NCI-H1105 treated with DMSO at 0.1 percent for 48 hours (cell line): Measurements from ENCODE around the gene HIVEP3.

ENCODE experiments used
- DNase-seq: peaks from one replicate; lab custom pipeline; 2025; lab: John Stamatoyannopoulos, UW

The HIVEP3 gene

GRCh38 chr1:41789661-41790330 lies 128.9 kb downstream of the HIVEP3 start:
- DNase-seq, result no peak

GRCh38 chr1:41788427-41788826 lies 130.3 kb downstream of the HIVEP3 start:
- DNase-seq, result no peak

- DNase-seq, result no peak
Measured at GRCh38 chr1:41784531-41785274, 134.0 kb downstream of the HIVEP3 start.

GRCh38 chr1:41783189-41783639 lies 135.5 kb downstream of the HIVEP3 start:
- DNase-seq, result no peak

GRCh38 chr1:41780916-41781315 lies 137.8 kb downstream of the HIVEP3 start:
- no peak for DNase-seq

GRCh38 chr1:41780322-41780721 lies 138.4 kb downstream of the HIVEP3 start:
- no peak for DNase-seq

GRCh38 chr1:41779360-41779759 lies 139.4 kb downstream of the HIVEP3 start:
- DNase-seq, result no peak

GRCh38 chr1:41777695-41778094 lies 141.0 kb downstream of the HIVEP3 start:
- DNase-seq, result no peak

GRCh38 chr1:41776891-41777441 lies 141.8 kb downstream of the HIVEP3 start:
- DNase-seq, result no peak

- no peak for DNase-seq
Measured at GRCh38 chr1:41775956-41776585, 142.7 kb downstream of the HIVEP3 start.

- no peak for DNase-seq
Measured at GRCh38 chr1:41774471-41774990, 144.2 kb downstream of the HIVEP3 start.

GRCh38 chr1:41773842-41774241 lies 144.9 kb downstream of the HIVEP3 start:
- no peak for DNase-seq

GRCh38 chr1:41773144-41773591 lies 145.6 kb downstream of the HIVEP3 start:
- no peak for DNase-seq

GRCh38 chr1:41769068-41769467 lies 149.7 kb downstream of the HIVEP3 start:
- no peak for DNase-seq

- DNase-seq, result no peak
Measured at GRCh38 chr1:41768583-41768982, 150.1 kb downstream of the HIVEP3 start.

- DNase-seq, result no peak
Measured at GRCh38 chr1:41767534-41768525, 150.9 kb downstream of the HIVEP3 start.

GRCh38 chr1:41766546-41766945 lies 152.2 kb downstream of the HIVEP3 start:
- DNase-seq, result peak; percentile 19

GRCh38 chr1:41766041-41766440 lies 152.7 kb downstream of the HIVEP3 start:
- no peak for DNase-seq

GRCh38 chr1:41765152-41765551 lies 153.6 kb downstream of the HIVEP3 start:
- no peak for DNase-seq

GRCh38 chr1:41764656-41765055 lies 154.1 kb downstream of the HIVEP3 start:
- no peak for DNase-seq

GRCh38 chr1:41762777-41763176 lies 155.9 kb downstream of the HIVEP3 start:
- DNase-seq, result no peak
